Measurements from ENCODE around the gene PPP1R13L. TPM values are rescaled to one million over a fixed set of nuclear protein-coding genes. Genes with fewer than 3 reads are reported as not detected.

PPP1R13L gene
- total RNA-seq, 1 experiment from 2014 or later: 27.5 TPM

DNA sequence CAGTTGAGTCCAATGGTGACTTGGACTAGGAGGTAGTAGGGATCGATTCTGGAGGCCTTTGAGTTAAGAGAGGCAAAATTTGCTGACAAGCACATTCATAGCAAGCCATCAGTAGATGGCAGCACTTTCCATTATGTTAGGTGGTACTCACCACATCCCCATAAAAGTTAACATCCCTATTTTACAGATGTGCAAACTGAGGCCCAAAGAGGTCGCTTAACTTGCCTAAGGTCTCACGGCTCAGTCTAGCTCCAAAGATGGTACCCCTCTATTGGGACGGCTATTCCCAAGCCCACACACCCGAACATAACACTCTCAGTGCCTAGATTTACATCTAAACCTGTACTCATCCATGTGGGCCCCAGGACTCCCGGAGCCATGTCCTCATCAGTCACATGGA is 41.4 kb upstream of the PPP1R13L start:
- Mint-ChIP-seq H3K9me3 (no peaks in the 10 kb centered on the region), H3K27me3 (ENCODE audit: low read depth) (peaks cover 63% of the 10 kb centered on the region), H3K4me3 (no peak overlapping the region), H3K4me1 (peaks cover 32% of the 10 kb centered on the region), H3K27ac (no peak overlapping the region), H3K36me3 (no peaks in the 10 kb centered on the region)
- POLR2A ChIA-PET: interaction anchor here (0.7 to 1.3 kb wide), 2 partner anchors 23 to 286 kb away, joined by 3 to 9 read pairs; no protein-coding TSS in a partner anchor
- DNase-seq (ENCODE audit: low spot score) (no peak), ATAC-seq (no peak)
- CTCF ChIA-PET: interaction anchor here (1.3 to 4.8 kb wide), 4 partner anchors 32 to 39 kb away, joined by 3 to 22 read pairs (median 12); no protein-coding TSS in a partner anchor
- TF ChIP-seq, protein P1, sequence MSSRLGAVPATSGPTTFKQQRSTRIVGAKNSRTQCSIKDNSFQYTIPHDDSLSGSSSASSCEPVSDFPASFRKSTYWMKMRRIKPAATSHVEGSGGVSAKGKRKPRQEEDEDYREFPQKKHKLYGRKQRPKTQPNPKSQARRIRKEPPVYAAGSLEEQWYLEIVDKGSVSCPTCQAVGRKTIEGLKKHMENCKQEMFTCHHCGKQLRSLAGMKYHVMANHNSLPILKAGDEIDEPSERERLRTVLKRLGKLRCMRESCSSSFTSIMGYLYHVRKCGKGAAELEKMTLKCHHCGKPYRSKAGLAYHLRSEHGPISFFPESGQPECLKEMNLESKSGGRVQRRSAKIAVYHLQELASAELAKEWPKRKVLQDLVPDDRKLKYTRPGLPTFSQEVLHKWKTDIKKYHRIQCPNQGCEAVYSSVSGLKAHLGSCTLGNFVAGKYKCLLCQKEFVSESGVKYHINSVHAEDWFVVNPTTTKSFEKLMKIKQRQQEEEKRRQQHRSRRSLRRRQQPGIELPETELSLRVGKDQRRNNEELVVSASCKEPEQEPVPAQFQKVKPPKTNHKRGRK (CRISPR knock-in tag; IDR thresholded peaks at IDR 0.05; ENCODE audit: borderline replicate concordance): no peak
- TF ChIP-seq JAZF1 (CRISPR knock-in tag; IDR thresholded peaks at IDR 0.05) (no peak), GRHL2 (CRISPR knock-in tag; IDR thresholded peaks at IDR 0.05; ENCODE audit: insufficient replicate concordance, severe bottlenecking) (no peak), RELA (CRISPR knock-in tag; IDR thresholded peaks at IDR 0.05; ENCODE audit: borderline replicate concordance) (no peak), GTF2I (CRISPR knock-in tag; conservative IDR thresholded peaks at IDR 0.05) (peak; percentile 85)

DNA sequence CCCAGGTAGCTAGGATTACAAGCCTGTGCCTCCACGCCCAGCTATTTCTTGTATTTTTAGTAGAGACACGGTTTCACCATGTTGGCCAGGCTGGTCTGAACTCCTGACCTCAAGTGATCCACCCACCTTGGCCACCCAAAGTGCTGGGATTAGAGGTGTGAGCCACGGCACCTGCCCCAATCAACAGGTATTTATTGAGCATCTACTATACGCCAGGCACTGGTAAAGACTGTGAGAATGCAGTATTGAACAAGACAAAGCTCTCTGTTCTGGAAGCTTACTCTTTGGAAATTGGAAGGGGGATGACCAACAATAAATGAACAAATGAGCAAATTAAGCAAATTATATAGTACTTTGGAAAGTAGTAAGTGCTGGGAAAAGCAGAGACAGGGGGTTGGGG is 40.3 kb upstream of the PPP1R13L start:
- POLR2A ChIA-PET: no interaction called here
- H3K27ac Mint-ChIP-seq: peak overlapping the region; percentile 74; the same call in 1 of the 2 replicates
- CTCF ChIA-PET: interaction anchor here (0.6 to 2.3 kb wide), 5 partner anchors 14 to 40 kb away, joined by 3 to 9 read pairs (median 5); partner anchors contain the start of gene FOSB

GRCh38 chr19:45444318-45445041 is 39.6 kb upstream of the PPP1R13L start:
- peaks cover 35% of the 10 kb centered on the region for H3K4me1 Mint-ChIP-seq
- DNase-seq (ENCODE audit: low spot score) (peak; percentile 96), ATAC-seq (peak; percentile 50)
- H3K36me3 Mint-ChIP-seq: no peaks in the 10 kb centered on the region
- ChIA-PET POLR2A (no interaction called here), CTCF (interaction anchor here (0.6 to 2.3 kb wide), 5 partner anchors 23 to 186 kb away, joined by 3 to 9 read pairs (median 5); partner anchors contain the start of gene FOSB)
- H3K9me3 Mint-ChIP-seq: no peaks in the 10 kb centered on the region
- peak overlapping the region; percentile 85 for H3K27ac Mint-ChIP-seq
- H3K4me3 Mint-ChIP-seq: peak overlapping the region; percentile 73
- H3K27me3 Mint-ChIP-seq (ENCODE audit: low read depth): peaks cover 59% of the 10 kb centered on the region
- TF ChIP-seq PREB (CRISPR knock-in tag; IDR thresholded peaks at IDR 0.05; ENCODE audit: borderline replicate concordance): no peak
- no peak for TF ChIP-seq NFATC4 (CRISPR knock-in tag; IDR thresholded peaks at IDR 0.05)
- no peak for TF ChIP-seq IRF2 (CRISPR knock-in tag; IDR thresholded peaks at IDR 0.05; ENCODE audit: borderline replicate concordance, low read depth)
- no peak for TF ChIP-seq FOXJ3 (CRISPR knock-in tag; IDR thresholded peaks at IDR 0.05; ENCODE audit: borderline replicate concordance)
- TF ChIP-seq ZNF671 (CRISPR knock-in tag; IDR thresholded peaks at IDR 0.05): no peak
- TF ChIP-seq GABPB1 (CRISPR knock-in tag; IDR thresholded peaks at IDR 0.05): no peak
- TF ChIP-seq ATF1 (CRISPR knock-in tag; IDR thresholded peaks at IDR 0.05): no peak
- TF ChIP-seq ZMAT4 (CRISPR knock-in tag; IDR thresholded peaks at IDR 0.05): no peak
- no peak for TF ChIP-seq SMAD4 (CRISPR knock-in tag; IDR thresholded peaks at IDR 0.05)
- TF ChIP-seq, protein P2, sequence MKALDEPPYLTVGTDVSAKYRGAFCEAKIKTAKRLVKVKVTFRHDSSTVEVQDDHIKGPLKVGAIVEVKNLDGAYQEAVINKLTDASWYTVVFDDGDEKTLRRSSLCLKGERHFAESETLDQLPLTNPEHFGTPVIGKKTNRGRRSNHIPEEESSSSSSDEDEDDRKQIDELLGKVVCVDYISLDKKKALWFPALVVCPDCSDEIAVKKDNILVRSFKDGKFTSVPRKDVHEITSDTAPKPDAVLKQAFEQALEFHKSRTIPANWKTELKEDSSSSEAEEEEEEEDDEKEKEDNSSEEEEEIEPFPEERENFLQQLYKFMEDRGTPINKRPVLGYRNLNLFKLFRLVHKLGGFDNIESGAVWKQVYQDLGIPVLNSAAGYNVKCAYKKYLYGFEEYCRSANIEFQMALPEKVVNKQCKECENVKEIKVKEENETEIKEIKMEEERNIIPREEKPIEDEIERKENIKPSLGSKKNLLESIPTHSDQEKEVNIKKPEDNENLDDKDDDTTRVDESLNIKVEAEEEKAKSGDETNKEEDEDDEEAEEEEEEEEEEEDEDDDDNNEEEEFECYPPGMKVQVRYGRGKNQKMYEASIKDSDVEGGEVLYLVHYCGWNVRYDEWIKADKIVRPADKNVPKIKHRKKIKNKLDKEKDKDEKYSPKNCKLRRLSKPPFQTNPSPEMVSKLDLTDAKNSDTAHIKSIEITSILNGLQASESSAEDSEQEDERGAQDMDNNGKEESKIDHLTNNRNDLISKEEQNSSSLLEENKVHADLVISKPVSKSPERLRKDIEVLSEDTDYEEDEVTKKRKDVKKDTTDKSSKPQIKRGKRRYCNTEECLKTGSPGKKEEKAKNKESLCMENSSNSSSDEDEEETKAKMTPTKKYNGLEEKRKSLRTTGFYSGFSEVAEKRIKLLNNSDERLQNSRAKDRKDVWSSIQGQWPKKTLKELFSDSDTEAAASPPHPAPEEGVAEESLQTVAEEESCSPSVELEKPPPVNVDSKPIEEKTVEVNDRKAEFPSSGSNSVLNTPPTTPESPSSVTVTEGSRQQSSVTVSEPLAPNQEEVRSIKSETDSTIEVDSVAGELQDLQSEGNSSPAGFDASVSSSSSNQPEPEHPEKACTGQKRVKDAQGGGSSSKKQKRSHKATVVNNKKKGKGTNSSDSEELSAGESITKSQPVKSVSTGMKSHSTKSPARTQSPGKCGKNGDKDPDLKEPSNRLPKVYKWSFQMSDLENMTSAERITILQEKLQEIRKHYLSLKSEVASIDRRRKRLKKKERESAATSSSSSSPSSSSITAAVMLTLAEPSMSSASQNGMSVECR (CRISPR knock-in tag; IDR thresholded peaks at IDR 0.05; ENCODE audit: borderline replicate concordance): peak; percentile 61; the same call in 1 of the 2 replicates
- TF ChIP-seq JAZF1 (CRISPR knock-in tag; IDR thresholded peaks at IDR 0.05): no peak
- no peak for TF ChIP-seq ZSCAN18 (CRISPR knock-in tag; IDR thresholded peaks at IDR 0.05)
- TF ChIP-seq MYBL2 (CRISPR knock-in tag; IDR thresholded peaks at IDR 0.05): no peak

More for the DNA sequence above, 40.3 kb upstream of the PPP1R13L start:
- peaks cover 37% of the 10 kb centered on the region for H3K4me1 Mint-ChIP-seq
- no peaks in the 10 kb centered on the region for H3K9me3 Mint-ChIP-seq
- no peak for TF ChIP-seq PREB (CRISPR knock-in tag; IDR thresholded peaks at IDR 0.05; ENCODE audit: borderline replicate concordance)
- no peak for TF ChIP-seq GABPB1 (CRISPR knock-in tag; IDR thresholded peaks at IDR 0.05)
- TF ChIP-seq NFE2L1 (CRISPR knock-in tag; IDR thresholded peaks at IDR 0.05): no peak
- no peak for TF ChIP-seq PRRX2 (CRISPR knock-in tag; IDR thresholded peaks at IDR 0.05)
- no peak for TF ChIP-seq IRF2 (CRISPR knock-in tag; IDR thresholded peaks at IDR 0.05; ENCODE audit: borderline replicate concordance, low read depth)
- peaks cover 66% of the 10 kb centered on the region for H3K27me3 Mint-ChIP-seq (ENCODE audit: low read depth)
- ATAC-seq (no peak), DNase-seq (ENCODE audit: low spot score) (no peak)
- peak overlapping the region; percentile 73 for H3K4me3 Mint-ChIP-seq
- H3K36me3 Mint-ChIP-seq: no peaks in the 10 kb centered on the region

All from WTC11 (cell line).